NCI-H524 (cell line): Measurements from ENCODE around the gene TBX3.

Experiments
- DNase-seq, 2 experiments: peaks; one replicate each; lab custom pipeline; 2025; lab: John Stamatoyannopoulos, UW

TBX3 gene

GRCh38 chr12:114682785-114683708, 928 bp downstream of the TBX3 start:
- DNase-seq = no peak

- DNase-seq = no peak
Observed at GRCh38 chr12:114682106-114682784, 1.7 kb downstream of the TBX3 start.

- DNase-seq = no peak
Observed at GRCh38 chr12:114681116-114681871, 2.7 kb downstream of the TBX3 start.

- DNase-seq = no peak
Observed at GRCh38 chr12:114680604-114681069, 3.3 kb downstream of the TBX3 start.

GRCh38 chr12:114679942-114680341, 4.0 kb downstream of the TBX3 start:
- DNase-seq = no peak

- no peak for DNase-seq
Observed at GRCh38 chr12:114679452-114679875, 4.5 kb downstream of the TBX3 start.

- no peak for DNase-seq
Observed at GRCh38 chr12:114678718-114679117, 5.3 kb downstream of the TBX3 start.

- no peak for DNase-seq
Observed at GRCh38 chr12:114678028-114678427, 5.9 kb downstream of the TBX3 start.

- no peak for DNase-seq
Observed at GRCh38 chr12:114676142-114676741, 7.7 kb downstream of the TBX3 start.

GRCh38 chr12:114674251-114675047, 9.5 kb downstream of the TBX3 start:
- no peak for DNase-seq

- no peak for DNase-seq
Observed at GRCh38 chr12:114673901-114674250, 10.1 kb downstream of the TBX3 start.

GRCh38 chr12:114673169-114673833, 10.7 kb downstream of the TBX3 start:
- DNase-seq = no peak

- DNase-seq = no peak
Observed at GRCh38 chr12:114672817-114673168, 11.2 kb downstream of the TBX3 start.

GRCh38 chr12:114671443-114672411, 12.2 kb downstream of the TBX3 start:
- no peak for DNase-seq

- DNase-seq = no peak
Observed at GRCh38 chr12:114671066-114671442, 12.9 kb downstream of the TBX3 start.

- no peak for DNase-seq
Observed at GRCh38 chr12:114670291-114670980, 13.5 kb downstream of the TBX3 start.

- DNase-seq = no peak
Observed at GRCh38 chr12:114669401-114670290, 14.3 kb downstream of the TBX3 start.

- no peak for DNase-seq
Observed at GRCh38 chr12:114668886-114669288, 15.1 kb downstream of the TBX3 start.
